Inferior parietal cortex (tissue), 1 donor: Measurements from ENCODE around the gene SYNGR2.

Experiments used
- DNase-seq: peaks from one replicate; pipeline ENCODE4 v3.0.0-alpha.2; 2016; ENCODE audit errors: extremely low spot score

SYNGR2 gene

DNA sequence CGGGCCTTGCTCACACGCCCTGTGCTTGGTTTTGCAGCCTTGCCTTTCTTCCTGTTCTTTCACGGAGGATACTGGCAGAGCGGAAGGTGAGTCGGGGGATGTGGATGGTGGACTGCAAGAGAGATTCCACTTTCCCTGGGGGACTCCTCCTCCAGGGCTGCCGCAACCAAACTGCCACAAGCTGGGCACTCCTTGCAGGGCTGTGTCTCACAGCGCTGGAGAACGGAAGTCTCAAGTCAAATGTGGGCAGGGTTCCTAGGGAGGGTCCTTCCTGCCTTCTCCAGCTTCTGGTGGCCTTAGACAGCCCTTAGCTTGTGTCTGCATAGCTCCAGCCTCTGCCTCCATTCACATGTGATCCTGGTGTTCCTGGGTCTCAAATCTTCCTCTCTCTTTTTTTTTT is 34.3 kb downstream of the SYNGR2 start:
- no peak for DNase-seq

DNA sequence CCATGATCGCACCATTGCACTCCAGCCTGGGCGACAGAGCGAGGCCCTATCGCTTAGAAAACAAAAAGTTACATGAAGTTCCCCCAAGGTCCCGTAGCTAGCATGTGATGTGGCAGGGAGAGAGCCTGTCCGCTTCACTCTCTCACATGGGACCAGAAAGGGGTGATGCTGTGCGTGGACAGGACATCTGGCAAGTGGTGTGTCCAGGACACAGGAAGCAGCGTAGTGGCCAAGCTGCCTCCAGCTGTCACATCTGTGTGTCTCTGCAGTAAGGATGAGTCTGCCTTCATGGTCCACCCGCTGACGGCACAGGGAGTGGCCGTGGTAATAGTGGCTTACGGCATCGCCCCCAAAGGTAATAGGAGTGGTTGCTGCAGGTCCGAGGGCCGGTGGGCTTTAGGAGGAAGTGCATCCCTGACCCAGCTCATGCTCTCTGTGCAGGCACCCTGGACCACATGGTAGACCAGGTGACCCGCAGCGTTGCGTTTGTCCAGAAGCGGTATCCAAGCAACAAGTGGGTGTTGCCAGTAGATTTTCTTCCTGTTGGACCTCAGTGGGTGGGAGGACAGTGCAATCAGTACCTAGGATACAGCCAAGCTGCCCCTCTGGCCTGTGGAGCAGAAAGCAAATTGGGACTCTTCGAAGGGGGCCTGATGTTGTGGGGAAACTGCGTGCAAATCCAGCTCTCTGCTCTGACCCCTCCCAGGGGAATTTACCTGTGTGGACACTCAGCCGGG is 36.2 kb downstream of the SYNGR2 start:
- DNase-seq = no peak

DNA sequence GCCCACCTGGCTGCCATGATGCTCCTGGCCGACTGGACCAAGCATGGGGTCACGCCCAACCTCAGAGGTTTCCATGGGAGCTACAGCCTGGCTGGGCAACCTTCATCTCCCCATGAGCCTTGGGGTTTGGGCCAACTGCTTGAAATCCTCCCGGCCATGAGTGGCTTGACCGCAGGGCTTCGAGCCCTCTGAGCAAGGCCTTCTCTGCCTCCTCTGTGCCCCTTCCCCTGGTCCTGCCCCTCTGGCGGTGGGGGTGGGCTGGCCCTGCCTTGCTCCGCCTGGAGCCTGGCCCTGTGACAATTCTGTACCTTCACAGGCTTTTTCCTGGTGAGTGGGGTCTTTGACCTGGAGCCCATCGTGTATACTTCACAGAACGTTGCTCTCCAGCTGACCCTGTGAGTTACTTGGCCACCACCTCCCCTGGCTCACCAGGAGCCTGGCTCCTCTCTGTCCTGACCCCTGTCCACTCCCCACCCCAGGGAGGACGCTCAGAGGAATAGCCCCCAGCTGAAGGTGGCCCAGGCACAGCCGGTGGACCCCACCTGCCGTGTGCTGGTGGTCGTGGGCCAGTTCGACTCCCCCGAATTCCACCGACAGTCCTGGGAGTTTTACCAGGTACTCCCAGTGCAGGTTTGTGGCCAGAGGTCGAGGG is 36.9 kb downstream of the SYNGR2 start:
- DNase-seq = no peak

DNA sequence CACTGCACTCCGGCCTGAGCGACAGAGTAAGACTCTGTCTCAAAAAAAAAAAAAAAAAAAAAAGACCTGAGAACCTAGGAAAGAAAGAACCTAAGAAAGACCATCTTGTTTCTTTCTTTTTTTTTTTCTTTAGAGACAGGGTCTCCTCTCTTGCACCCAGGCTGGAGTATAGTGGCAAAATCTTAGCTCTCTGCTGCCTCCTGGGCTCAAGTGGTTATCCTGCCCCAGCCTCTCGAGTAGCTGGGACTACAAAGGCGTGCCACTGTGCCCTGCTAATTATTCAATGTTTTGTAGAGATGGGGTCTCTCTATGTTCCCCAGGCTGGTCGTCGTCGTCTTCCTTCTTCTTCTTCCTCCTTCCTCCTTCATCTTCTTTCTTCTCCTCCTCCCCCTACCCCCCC is 37.9 kb downstream of the SYNGR2 start:
- DNase-seq = no peak

DNA sequence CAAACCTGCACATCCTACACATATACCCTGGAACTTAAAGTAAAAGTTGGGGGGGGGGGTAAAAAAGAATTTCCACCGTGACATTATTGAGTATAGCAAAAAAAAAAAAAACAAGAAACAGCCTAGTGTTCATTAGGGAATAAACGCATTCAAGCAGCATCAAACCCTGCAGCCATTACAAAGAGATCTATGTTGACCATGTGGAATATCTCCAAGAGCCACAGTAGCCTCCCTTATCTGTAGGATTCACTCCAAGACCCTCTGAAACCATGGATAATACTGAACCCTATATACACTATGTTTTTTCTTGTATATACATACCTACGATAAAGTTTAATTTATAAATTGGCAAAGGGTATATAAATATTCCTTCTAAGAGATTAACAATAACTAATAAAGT is 40.1 kb downstream of the SYNGR2 start:
- no peak for DNase-seq

DNA sequence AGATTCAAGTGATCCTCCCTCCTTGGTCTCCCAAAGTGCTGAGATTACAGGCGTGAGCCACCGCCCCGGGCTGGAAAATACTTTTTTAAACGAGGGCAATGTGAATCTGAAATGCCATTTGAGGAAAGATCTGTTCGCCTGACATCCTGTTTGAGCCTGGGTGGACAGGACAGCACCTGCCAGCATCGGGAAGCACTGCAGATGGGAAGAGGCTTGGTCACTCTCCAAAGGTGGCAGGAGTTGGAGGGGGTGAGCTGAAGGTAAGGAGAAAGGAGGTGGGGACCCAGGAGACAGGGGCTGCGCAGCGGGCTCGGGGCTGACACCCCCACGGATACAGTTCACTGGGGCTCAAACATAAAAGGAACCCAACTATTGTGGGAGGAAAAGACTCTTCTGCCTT is 41.7 kb downstream of the SYNGR2 start:
- no peak for DNase-seq

DNA sequence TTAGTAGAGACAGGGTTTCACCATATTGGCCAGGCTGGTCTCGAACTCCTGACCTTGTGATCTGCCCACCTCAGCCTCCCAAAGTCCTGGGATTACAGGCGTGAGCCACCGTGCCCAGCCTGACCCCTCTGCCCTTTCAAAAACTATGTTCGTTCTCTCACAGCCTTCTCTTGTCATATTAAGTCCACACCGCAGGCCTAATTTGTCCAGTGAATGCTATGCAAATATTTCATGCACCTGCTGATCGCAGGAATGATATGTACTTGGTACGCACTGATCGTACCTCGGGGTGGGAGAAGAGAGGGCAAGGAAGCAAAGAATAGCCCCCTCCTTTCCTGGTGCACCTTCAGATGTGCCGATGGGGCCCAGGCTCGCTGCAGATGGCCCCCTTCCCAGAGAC is 42.7 kb downstream of the SYNGR2 start:
- no peak for DNase-seq

DNA sequence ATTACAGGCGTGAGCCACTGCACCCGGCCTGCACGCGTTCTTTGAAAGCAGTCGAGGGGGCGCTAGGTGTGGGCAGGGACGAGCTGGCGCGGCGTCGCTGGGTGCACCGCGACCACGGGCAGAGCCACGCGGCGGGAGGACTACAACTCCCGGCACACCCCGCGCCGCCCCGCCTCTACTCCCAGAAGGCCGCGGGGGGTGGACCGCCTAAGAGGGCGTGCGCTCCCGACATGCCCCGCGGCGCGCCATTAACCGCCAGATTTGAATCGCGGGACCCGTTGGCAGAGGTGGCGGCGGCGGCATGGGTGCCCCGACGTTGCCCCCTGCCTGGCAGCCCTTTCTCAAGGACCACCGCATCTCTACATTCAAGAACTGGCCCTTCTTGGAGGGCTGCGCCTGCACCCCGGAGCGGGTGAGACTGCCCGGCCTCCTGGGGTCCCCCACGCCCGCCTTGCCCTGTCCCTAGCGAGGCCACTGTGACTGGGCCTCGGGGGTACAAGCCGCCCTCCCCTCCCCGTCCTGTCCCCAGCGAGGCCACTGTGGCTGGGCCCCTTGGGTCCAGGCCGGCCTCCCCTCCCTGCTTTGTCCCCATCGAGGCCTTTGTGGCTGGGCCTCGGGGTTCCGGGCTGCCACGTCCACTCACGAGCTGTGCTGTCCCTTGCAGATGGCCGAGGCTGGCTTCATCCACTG is 45.8 kb downstream of the SYNGR2 start, which contains the start of gene BIRC5:
Gene BIRC5 (plus strand): TSS at position 238 of the 690 bp plus-strand sequence. CDS start 64 bp downstream, at position 302.
- peak; percentile 86 for DNase-seq

DNA sequence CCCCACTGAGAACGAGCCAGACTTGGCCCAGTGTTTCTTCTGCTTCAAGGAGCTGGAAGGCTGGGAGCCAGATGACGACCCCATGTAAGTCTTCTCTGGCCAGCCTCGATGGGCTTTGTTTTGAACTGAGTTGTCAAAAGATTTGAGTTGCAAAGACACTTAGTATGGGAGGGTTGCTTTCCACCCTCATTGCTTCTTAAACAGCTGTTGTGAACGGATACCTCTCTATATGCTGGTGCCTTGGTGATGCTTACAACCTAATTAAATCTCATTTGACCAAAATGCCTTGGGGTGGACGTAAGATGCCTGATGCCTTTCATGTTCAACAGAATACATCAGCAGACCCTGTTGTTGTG is 46.3 kb downstream of the SYNGR2 start:
- no peak for DNase-seq

DNA sequence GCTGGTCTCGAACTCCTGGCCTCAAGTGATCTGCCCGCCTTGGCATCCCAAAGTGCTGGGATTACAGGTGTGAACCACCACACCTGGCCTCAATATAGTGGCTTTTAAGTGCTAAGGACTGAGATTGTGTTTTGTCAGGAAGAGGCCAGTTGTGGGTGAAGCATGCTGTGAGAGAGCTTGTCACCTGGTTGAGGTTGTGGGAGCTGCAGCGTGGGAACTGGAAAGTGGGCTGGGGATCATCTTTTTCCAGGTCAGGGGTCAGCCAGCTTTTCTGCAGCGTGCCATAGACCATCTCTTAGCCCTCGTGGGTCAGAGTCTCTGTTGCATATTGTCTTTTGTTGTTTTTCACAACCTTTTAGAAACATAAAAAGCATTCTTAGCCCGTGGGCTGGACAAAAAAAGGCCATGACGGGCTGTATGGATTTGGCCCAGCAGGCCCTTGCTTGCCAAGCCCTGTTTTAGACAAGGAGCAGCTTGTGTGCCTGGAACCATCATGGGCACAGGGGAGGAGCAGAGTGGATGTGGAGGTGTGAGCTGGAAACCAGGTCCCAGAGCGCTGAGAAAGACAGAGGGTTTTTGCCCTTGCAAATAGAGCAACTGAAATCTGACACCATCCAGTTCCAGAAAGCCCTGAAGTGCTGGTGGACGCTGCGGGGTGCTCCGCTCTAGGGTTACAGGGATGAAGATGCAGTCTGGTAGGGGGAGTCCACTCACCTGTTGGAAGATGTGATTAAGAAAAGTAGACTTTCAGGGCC is 51.2 kb downstream of the SYNGR2 start:
- no peak for DNase-seq
